GM10248 (cell line): ENCODE data around the gene EEF1AKMT3.

Source experiments
- CTCF ChIA-PET: fragments of 300-600 bp; sonication (Branson Sonifier 250); formaldehyde crosslinking; extraction: SDS; loops from one replicate; lab custom pipeline; 2021; ENCODE audit warnings: antibody characterized with exemption; lab: Yijun Ruan, JAX
- POLR2A ChIA-PET: fragments of 350-650 bp; sonication (Branson Sonifier 250); formaldehyde crosslinking; extraction: SDS; loops from one replicate; lab custom pipeline; 2020; ENCODE audit warnings: antibody characterized with exemption; lab: Yijun Ruan, JAX
- DNase-seq: peaks from one replicate; pipeline ENCODE4 v3.0.0; 2012; ENCODE audit errors: extremely low spot score
- TF ChIP-seq, protein P1 (sequence below): IDR thresholded peaks from 2 replicates; pipeline ENCODE4 v1.5.1; 2012; ENCODE audit warnings: mild to moderate bottlenecking, low read depth; ENCODE audit errors: extremely low read depth, missing control alignments, control extremely low read depth

EEF1AKMT3 gene

DNA sequence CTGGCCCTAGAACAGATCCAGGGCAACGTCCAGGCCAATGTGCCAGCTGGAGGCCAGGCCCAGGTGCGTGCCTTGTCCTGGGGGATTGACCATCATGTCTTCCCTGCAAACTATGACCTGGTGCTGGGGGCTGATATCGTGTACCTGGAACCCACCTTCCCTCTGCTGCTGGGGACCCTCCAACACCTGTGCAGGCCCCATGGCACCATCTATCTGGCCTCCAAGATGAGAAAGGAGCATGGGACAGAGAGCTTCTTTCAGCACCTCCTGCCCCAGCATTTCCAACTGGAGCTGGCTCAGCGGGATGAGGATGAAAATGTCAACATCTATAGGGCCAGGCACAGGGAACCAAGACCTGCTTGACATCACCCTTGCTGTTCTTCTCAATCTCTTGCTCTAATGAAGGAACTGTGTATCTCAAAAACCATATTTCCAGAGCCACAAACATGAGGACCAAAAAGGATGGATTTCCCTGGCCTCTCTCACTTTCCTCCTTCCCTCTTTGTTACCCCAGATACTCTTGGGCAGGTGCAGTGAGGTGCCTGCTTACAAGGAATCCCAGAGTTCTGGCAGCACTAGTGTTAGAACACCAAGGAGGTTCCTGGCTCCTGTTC is 8.0 kb downstream of the EEF1AKMT3 start:
- POLR2A ChIA-PET: no interaction called here
- no peak for DNase-seq
- CTCF ChIA-PET: interaction anchor here (1.1 to 11.8 kb wide), 9 partner anchors 14 to 125 kb away, joined by 3 to 85 read pairs (median 7); no protein-coding TSS in a partner anchor
- TF ChIP-seq, protein P1, sequence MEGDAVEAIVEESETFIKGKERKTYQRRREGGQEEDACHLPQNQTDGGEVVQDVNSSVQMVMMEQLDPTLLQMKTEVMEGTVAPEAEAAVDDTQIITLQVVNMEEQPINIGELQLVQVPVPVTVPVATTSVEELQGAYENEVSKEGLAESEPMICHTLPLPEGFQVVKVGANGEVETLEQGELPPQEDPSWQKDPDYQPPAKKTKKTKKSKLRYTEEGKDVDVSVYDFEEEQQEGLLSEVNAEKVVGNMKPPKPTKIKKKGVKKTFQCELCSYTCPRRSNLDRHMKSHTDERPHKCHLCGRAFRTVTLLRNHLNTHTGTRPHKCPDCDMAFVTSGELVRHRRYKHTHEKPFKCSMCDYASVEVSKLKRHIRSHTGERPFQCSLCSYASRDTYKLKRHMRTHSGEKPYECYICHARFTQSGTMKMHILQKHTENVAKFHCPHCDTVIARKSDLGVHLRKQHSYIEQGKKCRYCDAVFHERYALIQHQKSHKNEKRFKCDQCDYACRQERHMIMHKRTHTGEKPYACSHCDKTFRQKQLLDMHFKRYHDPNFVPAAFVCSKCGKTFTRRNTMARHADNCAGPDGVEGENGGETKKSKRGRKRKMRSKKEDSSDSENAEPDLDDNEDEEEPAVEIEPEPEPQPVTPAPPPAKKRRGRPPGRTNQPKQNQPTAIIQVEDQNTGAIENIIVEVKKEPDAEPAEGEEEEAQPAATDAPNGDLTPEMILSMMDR: no peak

DNA sequence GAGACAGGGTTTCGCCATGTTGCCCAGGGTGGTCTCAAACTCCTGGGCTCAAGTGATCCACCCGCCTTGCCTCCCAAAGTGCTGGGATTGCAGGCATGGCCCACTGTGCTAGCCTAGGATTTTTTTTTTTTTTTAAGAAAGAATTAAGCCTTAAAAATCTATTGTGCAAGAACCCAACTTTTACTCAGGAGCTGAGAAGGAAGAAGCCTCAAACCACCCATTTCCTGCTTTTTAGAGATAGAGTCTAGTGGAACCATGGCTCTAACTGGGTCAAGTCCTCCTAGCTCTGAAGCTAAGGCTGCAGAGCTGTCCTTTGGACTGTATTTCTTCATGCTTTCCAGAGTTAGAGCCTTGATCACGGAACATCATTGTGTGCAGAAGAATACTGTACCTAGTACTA is 8.8 kb downstream of the EEF1AKMT3 start:
- DNase-seq: no peak
- ChIA-PET CTCF (interaction anchor here (1.0 to 11.8 kb wide), 9 partner anchors 8 to 124 kb away, joined by 4 to 85 read pairs (median 12); partner anchors contain the start of genes EEF1AKMT3 and METTL1), POLR2A (interaction anchor here (0.5 kb wide), 1 partner anchor 165 kb away, joined by 7 read pairs; no protein-coding TSS in a partner anchor)
- TF ChIP-seq, protein P1: no peak

GRCh38 chr12:57781801-57782200 is 9.4 kb downstream of the EEF1AKMT3 start:
- ChIA-PET POLR2A (interaction anchor here (0.5 kb wide), 1 partner anchor 165 kb away, joined by 7 read pairs; no protein-coding TSS in a partner anchor), CTCF (interaction anchor here (1.0 to 11.8 kb wide), 9 partner anchors 8 to 124 kb away, joined by 4 to 85 read pairs (median 12); partner anchors contain the start of genes EEF1AKMT3 and METTL1)

GRCh38 chr12:57782243-57782607 is 9.8 kb downstream of the EEF1AKMT3 start:
- DNase-seq: no peak
- CTCF ChIA-PET: interaction anchor here (1.2 to 11.8 kb wide), 12 partner anchors 9 to 123 kb away, joined by 3 to 85 read pairs (median 10); partner anchors contain the start of genes EEF1AKMT3 and METTL1
- POLR2A ChIA-PET: interaction anchor here (1.0 kb wide), 1 partner anchor 10 kb away, joined by 3 read pairs; the partner anchor contains the start of genes EEF1AKMT3 and METTL1
- TF ChIP-seq, protein P1: no peak

More at GRCh38 chr12:57781801-57782200, 9.4 kb downstream of the EEF1AKMT3 start:
- TF ChIP-seq, protein P1: no peak
- DNase-seq: no peak

DNA sequence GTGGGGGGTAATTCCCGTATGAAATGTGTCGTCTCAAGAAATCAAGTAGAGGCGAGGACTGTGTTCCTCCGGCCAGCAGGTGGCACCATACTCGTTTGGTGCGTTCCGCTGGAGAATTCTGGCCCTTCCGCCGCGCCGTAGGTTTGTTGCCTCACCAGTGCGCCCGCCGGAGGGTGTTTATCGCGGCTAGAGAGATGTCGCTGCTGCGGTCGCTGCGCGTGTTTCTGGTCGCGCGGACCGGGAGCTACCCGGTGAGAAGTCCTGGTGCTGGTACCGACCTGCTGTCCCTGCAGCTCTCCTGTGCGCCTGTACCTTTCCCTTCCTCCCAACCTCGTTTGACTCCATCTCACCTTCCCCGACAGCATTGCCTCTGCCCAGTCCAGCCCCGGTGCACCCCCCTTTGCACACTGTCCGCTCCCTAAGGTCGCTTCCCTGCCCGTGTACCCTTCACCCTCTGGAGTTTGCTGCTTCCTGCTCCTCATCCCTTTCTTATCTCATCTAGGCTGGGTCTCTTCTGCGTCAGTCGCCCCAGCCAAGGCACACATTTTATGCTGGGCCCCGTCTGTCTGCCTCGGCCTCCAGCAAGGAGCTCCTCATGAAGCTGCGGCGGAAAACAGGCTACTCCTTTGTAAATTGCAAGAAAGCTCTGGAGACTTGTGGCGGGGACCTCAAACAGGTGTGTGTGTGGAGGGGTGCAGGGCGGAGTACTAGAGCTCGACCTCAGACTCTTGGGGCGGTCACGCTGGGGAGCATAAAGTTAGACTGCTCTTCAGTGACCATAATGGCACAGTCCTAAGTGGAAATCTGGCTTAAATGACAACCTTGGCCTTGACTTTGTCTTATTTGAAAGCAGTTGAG is 10.4 kb downstream of the EEF1AKMT3 start, which contains the start of gene TSFM:
TSFM (plus strand) TSS at position 180 of the 858 bp plus-strand sequence; CDS start at position 195, 15 bp downstream.
- ChIA-PET POLR2A (interaction anchor here (1.0 kb wide), 1 partner anchor 11 kb away, joined by 3 read pairs; the partner anchor contains the start of genes EEF1AKMT3 and METTL1), CTCF (interaction anchor here (0.6 to 11.8 kb wide), 27 partner anchors 9 to 327 kb away, joined by 3 to 85 read pairs (median 5); partner anchors contain the start of genes ATP23, CYP27B1, EEF1AKMT3 and METTL1)
- DNase-seq: peak; percentile 90
- TF ChIP-seq, protein P1: peak; percentile 94

- POLR2A ChIA-PET: no interaction called here
- DNase-seq: no peak
- TF ChIP-seq, protein P1: no peak
- CTCF ChIA-PET: interaction anchor here (0.8 to 11.8 kb wide), 23 partner anchors 10 to 328 kb away, joined by 3 to 85 read pairs (median 6); partner anchors contain the start of genes ATP23, CYP27B1, EEF1AKMT3 and METTL1
Measured at GRCh38 chr12:57783466-57783801, 11.0 kb downstream of the EEF1AKMT3 start.
